H9 (cell line): ENCODE measurements around the gene TBC1D2. TPM values are rescaled to one million over a fixed set of nuclear protein-coding genes. Genes with fewer than 3 reads are reported as not detected.

Experiments used
- DNase-seq: peaks from one replicate; pipeline ENCODE4 v3.0.0-alpha.2; 2017
- H2AFZ ChIP-seq: one replicate; pipeline ENCODE4 v1.6.1; 2013; ENCODE audit warnings: mild to moderate bottlenecking, low read length, control low read depth, moderate library complexity
- H2AK5ac ChIP-seq: 2 replicates; pipeline ENCODE4 v1.6.1; 2013; ENCODE audit warnings: low read length, control low read depth, mixed read lengths; ENCODE audit not compliant: insufficient read length
- H2BK120ac ChIP-seq: one replicate; pipeline ENCODE4 v1.6.1; 2013; ENCODE audit warnings: low read depth, mild to moderate bottlenecking, low read length, control low read depth, inconsistent platforms; ENCODE audit not compliant: poor library complexity, severe bottlenecking
- H2BK12ac ChIP-seq: 2 replicates; pipeline ENCODE4 v1.6.1; 2013; ENCODE audit warnings: low read length, control low read depth, mixed read lengths, low read depth; ENCODE audit not compliant: insufficient read length
- H2BK15ac ChIP-seq: 2 replicates; pipeline ENCODE4 v1.6.1; 2013; ENCODE audit warnings: low read depth, low read length, control low read depth
- H2BK20ac ChIP-seq: one replicate; pipeline ENCODE4 v1.6.1; 2013; ENCODE audit warnings: low read depth, mild to moderate bottlenecking, low read length, control low read depth, inconsistent platforms; ENCODE audit not compliant: poor library complexity, severe bottlenecking
- H2BK5ac ChIP-seq: 2 replicates; pipeline ENCODE4 v1.6.1; 2013; ENCODE audit warnings: low read length, control low read depth, mixed read lengths; ENCODE audit not compliant: insufficient read length
- H3K14ac ChIP-seq: 2 replicates; pipeline ENCODE4 v1.6.1; 2013; ENCODE audit warnings: low read length, control low read depth; ENCODE audit not compliant: insufficient read depth
- H3K18ac ChIP-seq: 2 replicates; pipeline ENCODE4 v1.6.1; 2013; ENCODE audit warnings: low read depth, mild to moderate bottlenecking, mixed read lengths, low read length, control low read depth; ENCODE audit not compliant: insufficient read length
- H3K23ac ChIP-seq: 2 replicates; pipeline ENCODE4 v1.6.1; 2013; ENCODE audit warnings: low read length, control low read depth, mixed read lengths, low read depth; ENCODE audit not compliant: insufficient read length
- H3K23me2 ChIP-seq: 2 replicates; pipeline ENCODE4 v1.6.1; 2013; ENCODE audit warnings: low read depth, mild to moderate bottlenecking, mixed read lengths, low read length, control low read depth; ENCODE audit not compliant: insufficient read length, poor library complexity, severe bottlenecking
- H3K27ac ChIP-seq: 2 replicates; pipeline ENCODE4 v1.5.1; 2013; ENCODE audit warnings: low read length, control low read depth, mixed read lengths, low read depth; ENCODE audit not compliant: insufficient read length
- H3K27me3 ChIP-seq: 2 replicates; pipeline ENCODE4 v1.6.1; 2013; ENCODE audit warnings: low read length, control low read depth, inconsistent platforms; ENCODE audit not compliant: insufficient read depth
- H3K4ac ChIP-seq: 2 replicates; pipeline ENCODE4 v1.6.1; 2013; ENCODE audit warnings: low read depth, mild to moderate bottlenecking, control low read depth, inconsistent platforms, low read length, moderate library complexity
- H3K4me1 ChIP-seq: 2 replicates; pipeline ENCODE4 v1.6.1; 2013; ENCODE audit warnings: low read length, control low read depth, inconsistent platforms; ENCODE audit not compliant: insufficient read depth
- H3K4me2 ChIP-seq: 2 replicates; pipeline ENCODE4 v1.6.1; 2013; ENCODE audit warnings: low read length, control low read depth, mixed read lengths; ENCODE audit not compliant: insufficient read length, insufficient read depth
- H3K56ac ChIP-seq: 2 replicates; pipeline ENCODE4 v1.6.1; 2013; ENCODE audit warnings: low read depth, mild to moderate bottlenecking, mixed read lengths, low read length, control low read depth; ENCODE audit not compliant: insufficient read length
- H3K79me1 ChIP-seq: 2 replicates; pipeline ENCODE4 v1.6.1; 2013; ENCODE audit warnings: low read depth, mild to moderate bottlenecking, moderate library complexity, low read length, control low read depth, inconsistent platforms; ENCODE audit not compliant: insufficient read depth, poor library complexity, severe bottlenecking
- H3K79me2 ChIP-seq: 2 replicates; pipeline ENCODE4 v1.6.1; 2013; ENCODE audit warnings: low read length, control low read depth, inconsistent platforms; ENCODE audit not compliant: insufficient read depth
- H3K9ac ChIP-seq: 2 replicates; pipeline ENCODE4 v1.6.1; 2013; ENCODE audit warnings: low read length, control low read depth, mixed read lengths; ENCODE audit not compliant: insufficient read length; ENCODE audit errors: extremely low read depth
- H3K9me3 ChIP-seq: one replicate; pipeline ENCODE4 v1.6.1; 2013; ENCODE audit warnings: low read depth, low read length, inconsistent platforms; ENCODE audit not compliant: control insufficient read depth
- H3T11ph ChIP-seq: one replicate; pipeline ENCODE4 v1.6.1; 2013; ENCODE audit warnings: mild to moderate bottlenecking, low read length, control low read depth, inconsistent platforms
- H4K20me1 ChIP-seq: one replicate; pipeline ENCODE4 v1.6.1; 2013; ENCODE audit not compliant: control insufficient read depth, insufficient read length, insufficient read depth
- H4K5ac ChIP-seq: 2 replicates; pipeline ENCODE4 v1.6.1; 2013; ENCODE audit warnings: low read depth, mild to moderate bottlenecking, mixed read lengths, low read length, control low read depth; ENCODE audit not compliant: insufficient read length
- H4K8ac ChIP-seq: replicated peaks from 2 replicates; pipeline ENCODE4 v1.6.1; 2013; ENCODE audit warnings: low read length, control low read depth, mixed read lengths, low read depth; ENCODE audit not compliant: insufficient read length
- H4K91ac ChIP-seq: 2 replicates; pipeline ENCODE4 v1.6.1; 2013; ENCODE audit warnings: low read depth, mild to moderate bottlenecking, moderate library complexity, mixed read lengths, low read length, control low read depth; ENCODE audit not compliant: insufficient read length
- H3K27ac Mint-ChIP-seq, 3 experiments: 2 replicates in 2 of 3; 3 replicates in 1 of 3; pipeline ENCODE4 v1.8.0; 2020 to 2021; ENCODE audit warnings: mixed read lengths in 3 of 3, mild to moderate bottlenecking in 1 of 3, moderate library complexity in 1 of 3
- H3K27me3 Mint-ChIP-seq: 2 replicates; pipeline ENCODE4 v1.8.0; 2021; ENCODE audit warnings: low read depth, mild to moderate bottlenecking, moderate library complexity, mixed read lengths
- H3K36me3 Mint-ChIP-seq, 3 experiments: 2 replicates in 2 of 3; 3 replicates in 1 of 3; pipeline ENCODE4 v1.8.0; 2020 to 2021; ENCODE audit warnings: low read depth in 3 of 3, mixed read lengths in 3 of 3; ENCODE audit not compliant: insufficient read depth in 1 of 3
- H3K4me1 Mint-ChIP-seq, 2 experiments: 2 replicates each; pipeline ENCODE4 v1.8.0; 2020; ENCODE audit warnings: mixed read lengths in 2 of 2
- H3K4me3 Mint-ChIP-seq, 2 experiments: 2 replicates in 1 of 2; 3 replicates in 1 of 2; pipeline ENCODE4 v1.8.0; 2020 to 2021; ENCODE audit warnings: mild to moderate bottlenecking in 2 of 2, mixed read lengths in 2 of 2, moderate library complexity in 1 of 2
- H3K9me3 Mint-ChIP-seq, 2 experiments: 2 replicates in 1 of 2; 3 replicates in 1 of 2; pipeline ENCODE4 v1.8.0; 2020; ENCODE audit warnings: mild to moderate bottlenecking in 2 of 2, mixed read lengths in 2 of 2, moderate library complexity in 1 of 2
- WGBS: extraction: QIAGEN DNeasy Blood & Tissue Kit; methylation state at CpG from one replicate; pipeline ENCODE4 v1.1.7; 2013; ENCODE audit warnings: missing lambda C conversion rate, low lambda C conversion rate, mixed read lengths; ENCODE audit not compliant: insufficient read length; ENCODE audit errors: extremely low coverage; 5-methylcytosine and 5-hydroxymethylcytosine counted together
- total RNA-seq: library from RNA; stranded (reverse); gene quantifications from 2 replicates; pipeline ENCODE4 v1.2.1, GENCODE V29; 2021
- TF ChIP-seq, protein P1 (sequence below): fragments of 200-600 bp; sonication (generic); conservative IDR thresholded peaks from 3 replicates; pipeline ENCODE4 v1.8.0; 2021; ENCODE audit warnings: antibody characterized with exemption, mild to moderate bottlenecking

The TBC1D2 gene
- total RNA-seq, 1 experiment from 2014 or later: 2.9 TPM

DNA sequence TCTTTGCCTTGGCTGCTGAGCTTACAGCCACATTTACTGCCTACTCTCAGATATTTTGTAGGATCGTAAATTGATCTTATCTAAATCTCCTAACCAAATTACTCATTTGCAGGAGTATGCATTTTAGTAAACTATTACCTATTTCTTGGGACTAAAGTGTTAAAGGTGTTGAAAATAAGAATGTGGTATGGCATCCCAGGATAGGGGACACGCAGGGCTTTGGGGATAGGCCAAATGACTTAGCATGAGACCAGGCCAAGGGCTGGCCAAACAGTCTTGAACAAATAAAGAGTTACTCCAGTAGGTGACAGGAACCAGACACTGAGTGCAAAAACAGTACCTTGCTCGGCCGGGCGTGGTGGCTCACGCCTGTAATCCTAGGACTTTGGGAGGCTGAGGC, 25.1 kb downstream of the TBC1D2 start:
- Mint-ChIP-seq H3K4me1 (no peaks in the 10 kb centered on the region), H3K9me3 (no peaks in the 10 kb centered on the region), H3K27ac (no peak overlapping the region), H3K27me3 (no peaks in the 10 kb centered on the region), H3K36me3 (peaks cover 0 to 7% (median 4%) of the 10 kb centered on the region in 3 experiments; a peak in 4 of 7 replicates), H3K4me3 (no peak overlapping the region)
- no peak overlapping the region for H2BK20ac ChIP-seq
- H2AFZ ChIP-seq: no peak overlapping the region
- H3K23me2 ChIP-seq: no peaks in the 10 kb centered on the region
- H4K20me1 ChIP-seq: no peaks in the 10 kb centered on the region
- H3K9ac ChIP-seq: no peak overlapping the region
- no peak overlapping the region for H3K23ac ChIP-seq
- no peak overlapping the region for H3K56ac ChIP-seq
- no peak overlapping the region for H3K27ac ChIP-seq
- no peak overlapping the region for H4K8ac ChIP-seq
- no peak overlapping the region for H4K5ac ChIP-seq
- no peaks in the 10 kb centered on the region for H3K79me1 ChIP-seq
- H2BK15ac ChIP-seq: no peak overlapping the region
- H3K18ac ChIP-seq: no peak overlapping the region
- no CpG with 5 or more reads among the region's 6 CpGs for WGBS
- H3K4me1 ChIP-seq: no peaks in the 10 kb centered on the region
- H2BK120ac ChIP-seq: no peak overlapping the region
- H3K27me3 ChIP-seq: no peaks in the 10 kb centered on the region; the same call in 1 of the 2 replicates
- TF ChIP-seq, protein P1, sequence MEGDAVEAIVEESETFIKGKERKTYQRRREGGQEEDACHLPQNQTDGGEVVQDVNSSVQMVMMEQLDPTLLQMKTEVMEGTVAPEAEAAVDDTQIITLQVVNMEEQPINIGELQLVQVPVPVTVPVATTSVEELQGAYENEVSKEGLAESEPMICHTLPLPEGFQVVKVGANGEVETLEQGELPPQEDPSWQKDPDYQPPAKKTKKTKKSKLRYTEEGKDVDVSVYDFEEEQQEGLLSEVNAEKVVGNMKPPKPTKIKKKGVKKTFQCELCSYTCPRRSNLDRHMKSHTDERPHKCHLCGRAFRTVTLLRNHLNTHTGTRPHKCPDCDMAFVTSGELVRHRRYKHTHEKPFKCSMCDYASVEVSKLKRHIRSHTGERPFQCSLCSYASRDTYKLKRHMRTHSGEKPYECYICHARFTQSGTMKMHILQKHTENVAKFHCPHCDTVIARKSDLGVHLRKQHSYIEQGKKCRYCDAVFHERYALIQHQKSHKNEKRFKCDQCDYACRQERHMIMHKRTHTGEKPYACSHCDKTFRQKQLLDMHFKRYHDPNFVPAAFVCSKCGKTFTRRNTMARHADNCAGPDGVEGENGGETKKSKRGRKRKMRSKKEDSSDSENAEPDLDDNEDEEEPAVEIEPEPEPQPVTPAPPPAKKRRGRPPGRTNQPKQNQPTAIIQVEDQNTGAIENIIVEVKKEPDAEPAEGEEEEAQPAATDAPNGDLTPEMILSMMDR: no peak
- H3T11ph ChIP-seq: no peak overlapping the region
- no peak overlapping the region for H3K14ac ChIP-seq
- H3K4ac ChIP-seq: no peak overlapping the region
- H2BK5ac ChIP-seq: no peak overlapping the region
- H3K4me2 ChIP-seq: no peak overlapping the region
- DNase-seq: no peak
- H2BK12ac ChIP-seq: no peak overlapping the region
- no peak overlapping the region for H2AK5ac ChIP-seq
- H3K79me2 ChIP-seq: no peaks in the 10 kb centered on the region
- no peaks in the 10 kb centered on the region for H3K9me3 ChIP-seq
- no peak overlapping the region for H4K91ac ChIP-seq
